C4-2B (cell line): ENCODE results near the gene PHACTR1.

Experiments used
- H3K27ac ChIP-seq: fragments of 450-650 bp; 2 replicates; pipeline ENCODE4 v1.5.1; 2017
- CTCF ChIP-seq: fragments of 450-650 bp; conservative IDR thresholded peaks from 2 replicates; pipeline ENCODE4 v1.5.1; 2017; ENCODE audit warnings: mild to moderate bottlenecking
- ZFX ChIP-seq: fragments of 450-650 bp; IDR thresholded peaks from 2 replicates; pipeline ENCODE4 v1.6.1; 2017

The PHACTR1 gene

GRCh38 chr6:13281686-13282085, 565.1 kb downstream of the PHACTR1 start:
- no peak for TF ChIP-seq CTCF
- TF ChIP-seq ZFX, result no peak
- no peak overlapping the region for H3K27ac ChIP-seq

DNA sequence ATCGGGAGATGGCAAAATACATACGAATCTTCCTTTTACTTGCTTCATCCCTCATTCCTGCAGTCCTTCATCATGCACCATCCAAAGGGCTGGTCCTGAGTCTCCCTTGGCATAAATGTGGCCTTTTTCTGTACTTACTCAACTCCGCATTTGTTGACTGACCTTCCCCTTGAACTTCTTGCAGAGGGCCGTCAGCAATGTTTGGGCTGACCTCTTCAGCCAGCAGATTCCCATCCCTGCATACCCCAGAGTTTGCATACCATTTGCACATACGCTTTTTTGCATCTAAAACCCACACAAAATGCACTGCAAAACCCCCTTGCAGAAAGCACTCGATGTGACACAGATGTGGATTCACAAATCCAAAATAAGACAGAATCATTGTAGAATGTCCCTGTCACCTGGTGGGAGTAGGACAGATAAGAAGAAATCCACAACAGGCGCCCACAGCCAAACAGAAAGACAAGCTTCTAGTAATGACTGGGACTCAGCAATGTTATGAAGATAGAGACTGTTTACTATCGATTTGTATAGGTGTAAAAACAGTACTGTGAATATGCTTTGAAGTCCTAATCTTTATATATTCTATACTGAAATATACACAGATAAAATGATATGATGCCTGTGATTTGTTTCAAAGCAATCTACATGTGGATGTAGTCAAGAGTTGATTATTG, 566.0 kb downstream of the PHACTR1 start:
- H3K27ac ChIP-seq, result no peak overlapping the region
- no peak for TF ChIP-seq CTCF
- TF ChIP-seq ZFX, result no peak

- no peak overlapping the region for H3K27ac ChIP-seq
- TF ChIP-seq CTCF (no peak), ZFX (no peak)
Measured at GRCh38 chr6:13283331-13283730, 566.8 kb downstream of the PHACTR1 start.

- H3K27ac ChIP-seq, result no peak overlapping the region
- TF ChIP-seq ZFX, result no peak
- no peak for TF ChIP-seq CTCF
Measured at GRCh38 chr6:13284646-13285045, 568.1 kb downstream of the PHACTR1 start.

- H3K27ac ChIP-seq, result no peak overlapping the region
- TF ChIP-seq ZFX, result no peak
- no peak for TF ChIP-seq CTCF
Measured at GRCh38 chr6:13285705-13286104, 569.1 kb downstream of the PHACTR1 start.

DNA sequence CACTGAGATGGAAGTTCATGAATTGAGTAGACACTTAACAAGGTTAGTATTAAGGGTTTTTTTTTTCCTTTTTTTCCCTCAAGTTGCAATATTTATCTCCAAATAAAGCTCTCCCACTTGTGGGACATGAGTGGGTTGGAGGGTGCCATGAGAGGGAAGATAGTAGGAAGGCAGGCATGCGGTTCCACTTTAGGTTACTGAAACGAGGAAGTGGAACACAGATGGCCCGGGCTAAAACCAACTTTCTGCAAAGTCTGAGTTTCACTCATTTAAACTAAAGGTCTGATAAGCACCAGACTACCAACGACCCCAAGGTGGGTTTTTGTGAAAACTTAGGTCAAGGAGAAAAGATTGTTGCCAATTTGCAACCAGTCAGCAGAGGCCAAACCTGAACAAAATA, 569.6 kb downstream of the PHACTR1 start:
- TF ChIP-seq ZFX (no peak), CTCF (no peak)
- H3K27ac ChIP-seq, result no peak overlapping the region

DNA sequence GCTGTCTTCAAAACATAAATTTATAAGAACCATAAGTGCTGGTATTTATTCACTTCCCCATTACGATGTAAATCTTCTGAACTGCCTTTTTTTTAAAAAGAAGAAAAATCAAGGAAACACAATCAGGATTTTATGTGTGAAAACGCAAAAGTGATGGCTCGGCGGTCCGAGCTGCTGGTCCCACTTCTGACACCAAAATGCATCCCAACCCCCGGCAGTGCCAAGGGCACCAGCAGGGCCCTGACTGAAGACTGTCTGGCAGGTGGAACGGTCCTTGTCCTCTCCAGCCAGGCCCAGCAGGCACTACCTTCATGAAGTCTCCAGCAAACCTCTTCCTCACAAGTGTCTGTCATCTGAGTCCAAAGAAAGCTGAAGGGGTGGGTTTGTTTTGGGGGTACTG, 570.5 kb downstream of the PHACTR1 start:
- no peak overlapping the region for H3K27ac ChIP-seq
- TF ChIP-seq ZFX (no peak), CTCF (no peak)
